Right lung (tissue), 5 donors: ENCODE measurements around the gene CELSR1. TPM values are rescaled to one million over a fixed set of nuclear protein-coding genes. Genes with fewer than 3 reads are reported as not detected.

Experiments
- DNase-seq, 2 donors: peaks; one replicate each; pipeline ENCODE4 v3.0.0-alpha.2; 2013
- polyA plus RNA-seq, 5 donors: library from polyadenylated mRNA; unstranded; fragments of 120-200 nt; gene quantifications; one replicate each; pipeline versions ENCODE4 v1.2.1 to v1.2.3, GENCODE V29; 2013; ENCODE audit warnings: inconsistent platforms in 1 of 5, low replicate concordance in 1 of 5; ENCODE audit not compliant: insufficient read length in 5 of 5, insufficient read depth in 1 of 5

CELSR1 gene
- polyA plus RNA-seq, 5 donors = 22.6 to 40.5 (median 26.4) TPM

GRCh38 chr22:46425016-46425415 is 112.4 kb downstream of the CELSR1 start:
- no peak for DNase-seq

- no peak for DNase-seq
Measured at GRCh38 chr22:46424496-46424895, 112.9 kb downstream of the CELSR1 start.

- peak in 1 of 2 donors; percentile 24 for DNase-seq
Measured at GRCh38 chr22:46422896-46423295, 114.5 kb downstream of the CELSR1 start.

GRCh38 chr22:46421267-46421666 is 116.2 kb downstream of the CELSR1 start:
- DNase-seq = no peak

GRCh38 chr22:46419754-46420571 is 117.5 kb downstream of the CELSR1 start:
- no peak for DNase-seq

- peak; percentile 18 to 32 for DNase-seq
Measured at GRCh38 chr22:46418827-46419226, 118.6 kb downstream of the CELSR1 start.

- no peak for DNase-seq
Measured at GRCh38 chr22:46417769-46418168, 119.7 kb downstream of the CELSR1 start.

- no peak for DNase-seq
Measured at GRCh38 chr22:46416891-46417580, 120.4 kb downstream of the CELSR1 start.

- no peak for DNase-seq
Measured at GRCh38 chr22:46416520-46416871, 120.9 kb downstream of the CELSR1 start.

- DNase-seq = peak; percentile 58 to 71
Measured at GRCh38 chr22:46415776-46416519, 121.5 kb downstream of the CELSR1 start.

- no peak for DNase-seq
Measured at GRCh38 chr22:46414704-46415103, 122.7 kb downstream of the CELSR1 start.

- no peak for DNase-seq
Measured at GRCh38 chr22:46413725-46414379, 123.6 kb downstream of the CELSR1 start.

GRCh38 chr22:46411347-46411746 is 126.1 kb downstream of the CELSR1 start:
- no peak for DNase-seq

GRCh38 chr22:46410291-46410808 is 127.1 kb downstream of the CELSR1 start:
- no peak for DNase-seq

- no peak for DNase-seq
Measured at GRCh38 chr22:46409631-46410210, 127.7 kb downstream of the CELSR1 start.

GRCh38 chr22:46408568-46409506 is 128.6 kb downstream of the CELSR1 start:
- no peak for DNase-seq

- DNase-seq = no peak
Measured at GRCh38 chr22:46407748-46408147, 129.7 kb downstream of the CELSR1 start.

GRCh38 chr22:46406791-46407190 is 130.6 kb downstream of the CELSR1 start:
- no peak for DNase-seq

- no peak for DNase-seq
Measured at GRCh38 chr22:46406349-46406748, 131.1 kb downstream of the CELSR1 start.

GRCh38 chr22:46405901-46406300 is 131.5 kb downstream of the CELSR1 start:
- no peak for DNase-seq
